ENCODE data around the gene HIP1.
"Not testable (repeated sequence)": the region's sequence is repeated elsewhere in the genome, so short reads cannot be mapped to it uniquely, and the experiment has no call there.

HIP1 gene
- total RNA-seq = 5.3 to 66.3 (median 19.2) reads per million in 9 experiments

- Mint-ChIP-seq H3K36me3 (ENCODE audit: insufficient read depth) (peaks cover 14% of the 10 kb centered on the region), H3K4me3 (peak within 1 kb of the TSS; percentile 91 to 95), H3K9me3 (no peaks in the 10 kb centered on the region), H3K27ac (peak within 1 kb of the TSS; percentile 90 to 95), H3K27me3 (no peaks in the 10 kb centered on the region), H3K4me1 (ENCODE audit: low read depth in 2 of 2) (peaks cover 22 to 25% of the 10 kb centered on the region in 2 donors)
- DNase-seq = no peak
- peak; percentile 0 for ATAC-seq (replicated peaks)
Measured at GRCh38 chr7:75738604-75738974, at the start of gene HIP1. TSS of gene HIP1 (minus strand) at chr7:75738941. CDS start at chr7:75738920, 21 bp downstream.

- not testable (repeated sequence) for H3K4me3 Mint-ChIP-seq; DNase-seq; H3K27ac Mint-ChIP-seq; H3K9me3 Mint-ChIP-seq; H3K4me1 Mint-ChIP-seq (ENCODE audit: low read depth in 2 of 2); H3K27me3 Mint-ChIP-seq; ATAC-seq (replicated peaks); H3K36me3 Mint-ChIP-seq (ENCODE audit: insufficient read depth)
Measured at GRCh38 chr7:75788154-75788847, 49.6 kb upstream of the HIP1 start.

- H3K9me3 Mint-ChIP-seq; H3K4me1 Mint-ChIP-seq (ENCODE audit: low read depth in 2 of 2); H3K36me3 Mint-ChIP-seq (ENCODE audit: insufficient read depth); H3K4me3 Mint-ChIP-seq; DNase-seq; ATAC-seq (replicated peaks): not testable (repeated sequence)
- peak overlapping the region in 1 of 2 donors; percentile 6 for H3K27ac Mint-ChIP-seq
- peaks cover 14 to 36% of the 10 kb centered on the region in 2 donors for H3K27me3 Mint-ChIP-seq
Measured at GRCh38 chr7:75783058-75783457, 44.3 kb upstream of the HIP1 start.

GRCh38 chr7:75780647-75781273 is 42.0 kb upstream of the HIP1 start:
- Mint-ChIP-seq H3K27me3 (peaks cover 14 to 36% of the 10 kb centered on the region in 2 donors), H3K4me1 (ENCODE audit: low read depth in 2 of 2) (peaks cover 6 to 15% of the 10 kb centered on the region in 2 donors)
- H3K9me3 Mint-ChIP-seq; H3K27ac Mint-ChIP-seq; H3K36me3 Mint-ChIP-seq (ENCODE audit: insufficient read depth); DNase-seq; H3K4me3 Mint-ChIP-seq; ATAC-seq (replicated peaks): not testable (repeated sequence)

GRCh38 chr7:75779516-75779915 is 40.8 kb upstream of the HIP1 start:
- Mint-ChIP-seq H3K27me3 (peaks cover 14 to 36% of the 10 kb centered on the region in 2 donors), H3K4me1 (ENCODE audit: low read depth in 2 of 2) (peaks cover 9 to 17% of the 10 kb centered on the region in 2 donors)
- H3K4me3 Mint-ChIP-seq; ATAC-seq (replicated peaks); H3K27ac Mint-ChIP-seq; DNase-seq; H3K9me3 Mint-ChIP-seq; H3K36me3 Mint-ChIP-seq (ENCODE audit: insufficient read depth): not testable (repeated sequence)

- DNase-seq; H3K9me3 Mint-ChIP-seq; H3K4me3 Mint-ChIP-seq; H3K27ac Mint-ChIP-seq; H3K36me3 Mint-ChIP-seq (ENCODE audit: insufficient read depth); ATAC-seq (replicated peaks): not testable (repeated sequence)
- peaks cover 14 to 36% of the 10 kb centered on the region in 2 donors for H3K27me3 Mint-ChIP-seq
- peaks cover 9 to 17% of the 10 kb centered on the region in 2 donors for H3K4me1 Mint-ChIP-seq (ENCODE audit: low read depth in 2 of 2)
Measured at GRCh38 chr7:75779035-75779434, 40.3 kb upstream of the HIP1 start.

GRCh38 chr7:75776295-75776971 is 37.7 kb upstream of the HIP1 start:
- Mint-ChIP-seq H3K27me3 (peaks cover 0 to 19% of the 10 kb centered on the region in 2 donors), H3K4me3 (peak overlapping the region in 1 of 2 donors; percentile 40), H3K4me1 (ENCODE audit: low read depth in 2 of 2) (peaks cover 9 to 17% of the 10 kb centered on the region in 2 donors), H3K36me3 (ENCODE audit: insufficient read depth) (peaks cover 3% of the 10 kb centered on the region), H3K9me3 (no peaks in the 10 kb centered on the region), H3K27ac (peak overlapping the region; percentile 26 to 55)
- peak; percentile 91 for ATAC-seq (replicated peaks)
- peak; percentile 5 to 53 (median 10) for DNase-seq

- not testable (repeated sequence) for H3K27me3 Mint-ChIP-seq; DNase-seq; H3K36me3 Mint-ChIP-seq (ENCODE audit: insufficient read depth); H3K9me3 Mint-ChIP-seq; H3K27ac Mint-ChIP-seq; H3K4me3 Mint-ChIP-seq; ATAC-seq (replicated peaks)
- peaks cover 7 to 17% of the 10 kb centered on the region in 2 donors for H3K4me1 Mint-ChIP-seq (ENCODE audit: low read depth in 2 of 2)
Measured at GRCh38 chr7:75773958-75774357, 35.2 kb upstream of the HIP1 start.

GRCh38 chr7:75772081-75773077 is 33.6 kb upstream of the HIP1 start, which contains the start of gene CCL26:
TSS of gene CCL26 (minus strand) at chr7:75772211. CDS start at chr7:75772176, 35 bp downstream.
- Mint-ChIP-seq H3K9me3 (no peaks in the 10 kb centered on the region), H3K4me1 (ENCODE audit: low read depth in 2 of 2) (peaks cover 7 to 16% of the 10 kb centered on the region in 2 donors), H3K27me3 (no peaks in the 10 kb centered on the region), H3K36me3 (ENCODE audit: insufficient read depth) (no peaks in the 10 kb centered on the region), H3K4me3 (no peak within 1 kb of the TSS), H3K27ac (peak within 1 kb of the TSS in 1 of 2 donors; percentile 38)
- DNase-seq (no peak), ATAC-seq (replicated peaks) (no peak)

GRCh38 chr7:75771224-75771623 is 32.5 kb upstream of the HIP1 start:
- ATAC-seq (replicated peaks) (no peak), DNase-seq (no peak)
- peak overlapping the region in 1 of 2 donors; percentile 17 for H3K27ac Mint-ChIP-seq
- no peaks in the 10 kb centered on the region for H3K36me3 Mint-ChIP-seq (ENCODE audit: insufficient read depth)
- no peak overlapping the region for H3K4me3 Mint-ChIP-seq
- no peaks in the 10 kb centered on the region for H3K9me3 Mint-ChIP-seq
- peaks cover 3 to 6% of the 10 kb centered on the region in 2 donors for H3K4me1 Mint-ChIP-seq (ENCODE audit: low read depth in 2 of 2)
- no peaks in the 10 kb centered on the region for H3K27me3 Mint-ChIP-seq

- ATAC-seq (replicated peaks) = peak; percentile 96
- no peaks in the 10 kb centered on the region for H3K9me3 Mint-ChIP-seq
- H3K36me3 Mint-ChIP-seq (ENCODE audit: insufficient read depth) = no peaks in the 10 kb centered on the region
- H3K27ac Mint-ChIP-seq = no peak overlapping the region
- H3K27me3 Mint-ChIP-seq = no peaks in the 10 kb centered on the region
- peak in 1 of 3 experiments; percentile 22 for DNase-seq
- H3K4me1 Mint-ChIP-seq (ENCODE audit: low read depth in 2 of 2) = peaks cover 4% of the 10 kb centered on the region in 2 donors
- no peak overlapping the region for H3K4me3 Mint-ChIP-seq
Measured at GRCh38 chr7:75762350-75762917, 23.7 kb upstream of the HIP1 start.

GRCh38 chr7:75761801-75762200 is 23.1 kb upstream of the HIP1 start:
- not testable (repeated sequence) for DNase-seq; H3K9me3 Mint-ChIP-seq; H3K27me3 Mint-ChIP-seq; H3K27ac Mint-ChIP-seq; H3K4me3 Mint-ChIP-seq; ATAC-seq (replicated peaks); H3K36me3 Mint-ChIP-seq (ENCODE audit: insufficient read depth); H3K4me1 Mint-ChIP-seq (ENCODE audit: low read depth in 2 of 2)

Measured in effector memory CD8-positive, alpha-beta T cell (primary cell).